HepG2 (cell line): ENCODE measurements around the gene PDZD7. TPM values are rescaled to one million over a fixed set of nuclear protein-coding genes. Genes with fewer than 3 reads are reported as not detected.

Source experiments
- FOSL1 ChIP-seq: sonication (generic); formaldehyde crosslinking; IDR thresholded peaks from 2 replicates; pipeline ENCODE4 v1.9.0; 2021; ENCODE audit warnings: missing genetic modification reagents, borderline replicate concordance
- GPN1 ChIP-seq: sonication (generic); formaldehyde crosslinking; IDR thresholded peaks from 2 replicates; pipeline ENCODE4 v1.5.1; 2020; ENCODE audit warnings: missing genetic modification reagents, borderline replicate concordance
- GTF3A ChIP-seq: sonication (generic); formaldehyde crosslinking; conservative IDR thresholded peaks from 2 replicates; pipeline ENCODE4 v1.4.0; 2020; ENCODE audit warnings: mild to moderate bottlenecking, missing genetic modification reagents
- HCFC1 ChIP-seq: fragments of 150-350 bp; IDR thresholded peaks from 2 replicates; pipeline ENCODE4 v1.6.1; 2014; ENCODE audit warnings: low read depth, low read length
- JUN ChIP-seq: sonication (generic); formaldehyde crosslinking; IDR thresholded peaks from 2 replicates; pipeline ENCODE4 v1.4.0; 2020; ENCODE audit warnings: mild to moderate bottlenecking, missing genetic modification reagents
- NFE2 ChIP-seq: sonication (generic); formaldehyde crosslinking; IDR thresholded peaks from 2 replicates; pipeline ENCODE4 v1.4.0; 2020; ENCODE audit warnings: missing genetic modification reagents
- TCF12 ChIP-seq, 2 experiments: fragments of 450-650 bp in 1 of 2; sonication (generic) in 1 of 2; formaldehyde crosslinking in 1 of 2; IDR thresholded peaks; 2 replicates each; pipeline versions ENCODE4 v1.6.1 to v1.8.0; 2017 to 2022; ENCODE audit warnings: antibody characterized with exemption in 1 of 2, mild to moderate bottlenecking in 1 of 2, missing genetic modification reagents in 1 of 2, moderate library complexity in 1 of 2
- THYN1 ChIP-seq: sonication (generic); formaldehyde crosslinking; IDR thresholded peaks from 2 replicates; pipeline ENCODE4 v1.8.1; 2023; ENCODE audit warnings: low read depth, mild to moderate bottlenecking, moderate library complexity, missing genetic modification reagents, borderline replicate concordance
- YEATS2 ChIP-seq: sonication (generic); formaldehyde crosslinking; IDR thresholded peaks from 2 replicates; pipeline ENCODE4 v1.4.0; 2020; ENCODE audit warnings: missing genetic modification reagents, borderline replicate concordance
- ZIK1 ChIP-seq: sonication (generic); formaldehyde crosslinking; IDR thresholded peaks from 2 replicates; pipeline ENCODE4 v1.5.0; 2020; ENCODE audit warnings: mild to moderate bottlenecking, low read depth, missing genetic modification reagents, borderline replicate concordance
- ZNF292 ChIP-seq: sonication (generic); formaldehyde crosslinking; IDR thresholded peaks from 2 replicates; pipeline ENCODE4 v1.8.1; 2022; ENCODE audit warnings: mild to moderate bottlenecking, low read depth, missing genetic modification reagents, borderline replicate concordance
- ZNF552 ChIP-seq: sonication (generic); formaldehyde crosslinking; IDR thresholded peaks from 2 replicates; pipeline ENCODE4 v1.9.0; 2022; ENCODE audit warnings: missing genetic modification reagents, mild to moderate bottlenecking, borderline replicate concordance
- ZNF629 ChIP-seq: sonication (generic); formaldehyde crosslinking; conservative IDR thresholded peaks from 2 replicates; pipeline ENCODE4 v1.5.0; 2020; ENCODE audit warnings: missing genetic modification reagents
- ZNF883 ChIP-seq: sonication (generic); formaldehyde crosslinking; IDR thresholded peaks from 2 replicates; pipeline ENCODE4 v1.5.1; 2020; ENCODE audit warnings: mild to moderate bottlenecking, missing genetic modification reagents; ENCODE audit errors: not compliant biosample characterization
- polyA plus RNA-seq, 8 experiments: library from polyadenylated mRNA; depleted of rRNA in 3 of 8; stranded (reverse) in 7 of 8; unstranded in 1 of 8; fragments of >200 nt; fragmentation: Illumina TruSeq in 4 of 8; extraction: Trizol in 4 of 8; gene quantifications; 2 replicates each; pipeline versions ENCODE4 v1.2.1 to v1.2.3, GENCODE V29; 2011 to 2016; ENCODE audit warnings: low read depth in 4 of 8, missing spikeins in 1 of 8, mixed read lengths in 1 of 8; ENCODE audit not compliant: insufficient read depth in 1 of 8
- total RNA-seq, 5 experiments: library from RNA; depleted of rRNA; stranded (reverse); fragments of >200 nt; fragmentation: Illumina TruSeq; extraction: Trizol; gene quantifications; 2 replicates each; pipeline ENCODE4 v1.2.3, GENCODE V29; 2016; ENCODE audit warnings: low read depth in 1 of 5
- TF ChIP-seq, protein P1 (sequence below): sonication (generic); formaldehyde crosslinking; conservative IDR thresholded peaks from 2 replicates; pipeline ENCODE4 v1.4.0; 2020; ENCODE audit warnings: missing genetic modification reagents
- TF ChIP-seq, protein P2 (sequence below): IDR thresholded peaks from 2 replicates; pipeline ENCODE4 v1.6.1; 2016; ENCODE audit warnings: missing genetic modification reagents, missing compliant biosample characterization
- TF ChIP-seq, protein P3 (sequence below): IDR thresholded peaks from 2 replicates; pipeline ENCODE4 v1.6.1; 2016; ENCODE audit warnings: control low read depth
- TF ChIP-seq, protein P4 (sequence below): IDR thresholded peaks from 2 replicates; pipeline ENCODE4 v1.6.1; 2016; ENCODE audit warnings: low read depth, control low read depth
- TF ChIP-seq, protein P5 (sequence below): sonication (generic); formaldehyde crosslinking; IDR thresholded peaks from 2 replicates; pipeline ENCODE4 v1.4.0; 2020; ENCODE audit warnings: low read depth, mild to moderate bottlenecking, missing genetic modification reagents
- TF ChIP-seq, protein P6 (sequence below): sonication (generic); formaldehyde crosslinking; conservative IDR thresholded peaks from 2 replicates; pipeline ENCODE4 v1.8.0; 2022; ENCODE audit warnings: missing genetic modification reagents

Gene PDZD7
- total and polyA plus RNA-seq, 2 of the 13 experiments (the other 11 are each of a cell fraction or from before 2014, with no cell fraction given) = 0.58 to 0.73 TPM

DNA sequence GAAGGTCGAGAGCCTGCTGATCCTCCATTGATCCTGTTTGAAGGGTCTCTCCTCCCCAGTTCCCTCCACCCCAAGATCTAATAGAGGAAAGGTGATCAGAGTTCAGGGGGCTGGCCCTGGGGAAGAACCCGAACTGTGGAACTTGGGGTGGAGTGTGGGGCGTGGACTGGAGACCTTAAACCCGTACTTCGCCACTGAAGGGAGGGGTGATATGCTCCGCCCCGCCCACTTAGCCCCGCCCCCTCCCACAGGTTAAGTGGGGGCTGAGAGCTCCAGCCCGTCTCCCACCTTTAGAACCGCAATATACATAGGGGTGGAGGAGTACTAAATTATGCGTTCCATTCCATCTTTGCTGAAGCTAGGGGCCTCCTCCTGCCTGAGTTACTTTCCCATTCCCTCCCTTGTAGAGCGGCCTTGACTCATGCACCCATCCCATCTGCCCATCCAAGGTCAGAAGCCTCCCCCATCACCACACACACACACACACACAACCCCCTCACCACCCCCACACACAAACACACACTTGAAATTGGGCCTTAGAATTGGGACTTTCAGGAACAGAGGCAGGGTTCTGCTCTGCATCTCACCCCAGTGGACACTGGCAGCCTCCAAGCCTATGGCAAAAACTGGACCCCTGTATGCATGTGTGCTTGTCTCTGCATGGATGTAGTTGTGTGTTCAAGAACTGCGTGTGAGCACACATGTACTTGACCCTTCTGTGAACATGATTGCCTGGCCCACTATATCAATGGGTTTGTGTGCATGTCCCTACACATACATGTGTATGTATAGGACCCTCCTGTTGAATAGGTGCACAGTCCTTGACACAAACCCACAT, 60.6 kb downstream of the PDZD7 start (continued):
- TF ChIP-seq TCF12 (IDR thresholded peaks at IDR 0.05) (no peak), TCF12 (CRISPR knock-in tag; IDR thresholded peaks at IDR 0.05) (no peak; the same call in 1 of the 2 replicates), GPN1 (CRISPR knock-in tag) (no peak), THYN1 (CRISPR knock-in tag) (no peak), ZNF552 (CRISPR knock-in tag) (no peak), FOSL1 (CRISPR knock-in tag) (no peak), GTF3A (CRISPR knock-in tag) (no peak), ZNF292 (CRISPR knock-in tag) (no peak), NFE2 (CRISPR knock-in tag) (no peak), HCFC1 (no peak), ZIK1 (CRISPR knock-in tag) (no peak; the same call in 1 of the 2 replicates), YEATS2 (CRISPR knock-in tag) (no peak), ZNF629 (CRISPR knock-in tag) (no peak), JUN (CRISPR knock-in tag) (no peak), ZNF883 (CRISPR knock-in tag) (no peak)
- TF ChIP-seq, protein P1, sequence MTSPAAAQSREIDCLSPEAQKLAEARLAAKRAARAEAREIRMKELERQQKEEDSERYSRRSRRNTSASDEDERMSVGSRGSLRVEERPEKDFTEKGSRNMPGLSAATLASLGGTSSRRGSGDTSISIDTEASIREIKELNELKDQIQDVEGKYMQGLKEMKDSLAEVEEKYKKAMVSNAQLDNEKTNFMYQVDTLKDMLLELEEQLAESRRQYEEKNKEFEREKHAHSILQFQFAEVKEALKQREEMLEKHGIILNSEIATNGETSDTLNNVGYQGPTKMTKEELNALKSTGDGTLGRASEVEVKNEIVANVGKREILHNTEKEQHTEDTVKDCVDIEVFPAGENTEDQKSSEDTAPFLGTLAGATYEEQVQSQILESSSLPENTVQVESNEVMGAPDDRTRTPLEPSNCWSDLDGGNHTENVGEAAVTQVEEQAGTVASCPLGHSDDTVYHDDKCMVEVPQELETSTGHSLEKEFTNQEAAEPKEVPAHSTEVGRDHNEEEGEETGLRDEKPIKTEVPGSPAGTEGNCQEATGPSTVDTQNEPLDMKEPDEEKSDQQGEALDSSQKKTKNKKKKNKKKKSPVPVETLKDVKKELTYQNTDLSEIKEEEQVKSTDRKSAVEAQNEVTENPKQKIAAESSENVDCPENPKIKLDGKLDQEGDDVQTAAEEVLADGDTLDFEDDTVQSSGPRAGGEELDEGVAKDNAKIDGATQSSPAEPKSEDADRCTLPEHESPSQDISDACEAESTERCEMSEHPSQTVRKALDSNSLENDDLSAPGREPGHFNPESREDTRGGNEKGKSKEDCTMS (CRISPR knock-in tag) = no peak
- TF ChIP-seq, protein P2, sequence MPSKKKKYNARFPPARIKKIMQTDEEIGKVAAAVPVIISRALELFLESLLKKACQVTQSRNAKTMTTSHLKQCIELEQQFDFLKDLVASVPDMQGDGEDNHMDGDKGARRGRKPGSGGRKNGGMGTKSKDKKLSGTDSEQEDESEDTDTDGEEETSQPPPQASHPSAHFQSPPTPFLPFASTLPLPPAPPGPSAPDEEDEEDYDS = peak; percentile 81
- TF ChIP-seq, protein P3, sequence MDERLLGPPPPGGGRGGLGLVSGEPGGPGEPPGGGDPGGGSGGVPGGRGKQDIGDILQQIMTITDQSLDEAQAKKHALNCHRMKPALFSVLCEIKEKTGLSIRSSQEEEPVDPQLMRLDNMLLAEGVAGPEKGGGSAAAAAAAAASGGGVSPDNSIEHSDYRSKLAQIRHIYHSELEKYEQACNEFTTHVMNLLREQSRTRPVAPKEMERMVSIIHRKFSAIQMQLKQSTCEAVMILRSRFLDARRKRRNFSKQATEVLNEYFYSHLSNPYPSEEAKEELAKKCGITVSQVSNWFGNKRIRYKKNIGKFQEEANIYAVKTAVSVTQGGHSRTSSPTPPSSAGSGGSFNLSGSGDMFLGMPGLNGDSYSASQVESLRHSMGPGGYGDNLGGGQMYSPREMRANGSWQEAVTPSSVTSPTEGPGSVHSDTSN = no peak
- TF ChIP-seq, protein P4, sequence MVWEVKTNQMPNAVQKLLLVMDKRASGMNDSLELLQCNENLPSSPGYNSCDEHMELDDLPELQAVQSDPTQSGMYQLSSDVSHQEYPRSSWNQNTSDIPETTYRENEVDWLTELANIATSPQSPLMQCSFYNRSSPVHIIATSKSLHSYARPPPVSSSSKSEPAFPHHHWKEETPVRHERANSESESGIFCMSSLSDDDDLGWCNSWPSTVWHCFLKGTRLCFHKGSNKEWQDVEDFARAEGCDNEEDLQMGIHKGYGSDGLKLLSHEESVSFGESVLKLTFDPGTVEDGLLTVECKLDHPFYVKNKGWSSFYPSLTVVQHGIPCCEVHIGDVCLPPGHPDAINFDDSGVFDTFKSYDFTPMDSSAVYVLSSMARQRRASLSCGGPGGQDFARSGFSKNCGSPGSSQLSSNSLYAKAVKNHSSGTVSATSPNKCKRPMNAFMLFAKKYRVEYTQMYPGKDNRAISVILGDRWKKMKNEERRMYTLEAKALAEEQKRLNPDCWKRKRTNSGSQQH (CRISPR knock-in tag) = no peak
- TF ChIP-seq, protein P5, sequence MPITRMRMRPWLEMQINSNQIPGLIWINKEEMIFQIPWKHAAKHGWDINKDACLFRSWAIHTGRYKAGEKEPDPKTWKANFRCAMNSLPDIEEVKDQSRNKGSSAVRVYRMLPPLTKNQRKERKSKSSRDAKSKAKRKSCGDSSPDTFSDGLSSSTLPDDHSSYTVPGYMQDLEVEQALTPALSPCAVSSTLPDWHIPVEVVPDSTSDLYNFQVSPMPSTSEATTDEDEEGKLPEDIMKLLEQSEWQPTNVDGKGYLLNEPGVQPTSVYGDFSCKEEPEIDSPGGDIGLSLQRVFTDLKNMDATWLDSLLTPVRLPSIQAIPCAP = no peak
- TF ChIP-seq, protein P6, sequence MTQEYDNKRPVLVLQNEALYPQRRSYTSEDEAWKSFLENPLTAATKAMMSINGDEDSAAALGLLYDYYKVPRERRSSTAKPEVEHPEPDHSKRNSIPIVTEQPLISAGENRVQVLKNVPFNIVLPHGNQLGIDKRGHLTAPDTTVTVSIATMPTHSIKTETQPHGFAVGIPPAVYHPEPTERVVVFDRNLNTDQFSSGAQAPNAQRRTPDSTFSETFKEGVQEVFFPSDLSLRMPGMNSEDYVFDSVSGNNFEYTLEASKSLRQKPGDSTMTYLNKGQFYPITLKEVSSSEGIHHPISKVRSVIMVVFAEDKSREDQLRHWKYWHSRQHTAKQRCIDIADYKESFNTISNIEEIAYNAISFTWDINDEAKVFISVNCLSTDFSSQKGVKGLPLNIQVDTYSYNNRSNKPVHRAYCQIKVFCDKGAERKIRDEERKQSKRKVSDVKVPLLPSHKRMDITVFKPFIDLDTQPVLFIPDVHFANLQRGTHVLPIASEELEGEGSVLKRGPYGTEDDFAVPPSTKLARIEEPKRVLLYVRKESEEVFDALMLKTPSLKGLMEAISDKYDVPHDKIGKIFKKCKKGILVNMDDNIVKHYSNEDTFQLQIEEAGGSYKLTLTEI (CRISPR knock-in tag) = no peak
